KMS-11 (cell line): Measurements from ENCODE around the gene TMEFF2.
"Not testable (repeated sequence)": the region's sequence is repeated elsewhere in the genome, so short reads cannot be mapped to it uniquely, and the experiment has no call there.

Experiments used
- H2AFZ ChIP-seq: fragments of 200-600 bp; sonication (generic); 2 replicates; pipeline ENCODE4 v1.6.1; 2016; ENCODE audit warnings: antibody characterized with exemption, mixed run types, low read depth
- H3K27ac ChIP-seq: fragments of 200-600 bp; sonication (generic); 2 replicates; pipeline ENCODE4 v1.6.1; 2016; ENCODE audit warnings: mild to moderate bottlenecking, mixed run types
- H3K27me3 ChIP-seq: fragments of 200-600 bp; sonication (generic); 2 replicates; pipeline ENCODE4 v1.6.1; 2017; ENCODE audit warnings: mild to moderate bottlenecking, low read depth, mixed run types, moderate library complexity; ENCODE audit not compliant: insufficient read depth
- H3K36me3 ChIP-seq: fragments of 200-600 bp; sonication (generic); 2 replicates; pipeline ENCODE4 v1.6.1; 2017; ENCODE audit warnings: mild to moderate bottlenecking, mixed run types; ENCODE audit not compliant: insufficient read depth
- H3K4me1 ChIP-seq: fragments of 200-600 bp; sonication (generic); 2 replicates; pipeline ENCODE4 v1.6.1; 2016; ENCODE audit warnings: mild to moderate bottlenecking, low read depth, mixed run types; ENCODE audit not compliant: poor library complexity, severe bottlenecking
- H3K4me2 ChIP-seq: fragments of 200-600 bp; sonication (generic); 2 replicates; pipeline ENCODE4 v1.7.0; 2016; ENCODE audit warnings: mild to moderate bottlenecking, mixed run types
- H3K4me3 ChIP-seq: fragments of 200-600 bp; sonication (generic); IDR thresholded peaks from 2 replicates; pipeline ENCODE4 v1.6.1; 2017; ENCODE audit warnings: low read depth, low read length, mixed read lengths; ENCODE audit not compliant: insufficient read depth
- H3K79me2 ChIP-seq: fragments of 200-600 bp; sonication (generic); 2 replicates; pipeline ENCODE4 v1.6.1; 2016; ENCODE audit warnings: low read depth, mixed run types; ENCODE audit not compliant: insufficient read depth
- H3K9ac ChIP-seq: fragments of 200-600 bp; sonication (generic); 2 replicates; pipeline ENCODE4 v1.6.1; 2016; ENCODE audit warnings: mild to moderate bottlenecking, mixed run types
- H4K20me1 ChIP-seq: fragments of 200-600 bp; sonication (generic); 2 replicates; pipeline ENCODE4 v1.6.1; 2016; ENCODE audit warnings: mild to moderate bottlenecking, mixed run types; ENCODE audit not compliant: insufficient read depth
- CTCF ChIP-seq: fragments of 200-600 bp; sonication (generic); conservative IDR thresholded peaks from 2 replicates; pipeline ENCODE4 v1.6.1; 2017; ENCODE audit warnings: low read depth, mild to moderate bottlenecking, antibody characterized with exemption, low read length, moderate library complexity, mixed read lengths

The TMEFF2 gene

DNA sequence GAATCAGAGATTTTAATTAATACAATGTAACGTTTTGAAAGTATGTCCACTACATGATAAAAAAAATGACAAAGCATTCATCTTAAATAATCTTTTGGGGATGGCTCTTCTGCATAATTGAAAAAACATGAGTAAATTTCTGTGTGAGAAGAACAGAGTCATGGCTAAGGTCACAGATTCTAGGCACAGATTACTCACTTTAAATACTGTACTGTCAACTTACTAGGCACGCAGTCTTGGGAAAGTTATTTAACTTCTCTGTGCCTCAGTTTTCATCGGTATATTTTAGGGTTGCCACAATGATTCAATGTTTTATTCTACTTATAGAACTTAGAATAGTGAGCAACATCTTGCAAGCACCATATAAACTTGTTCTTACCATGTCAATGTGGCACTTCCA is 49.2 kb downstream of the TMEFF2 start:
- no peak for TF ChIP-seq CTCF
- H3K4me3 ChIP-seq: no peak overlapping the region
- H2AFZ ChIP-seq: no peak overlapping the region
- no peaks in the 10 kb centered on the region for H3K4me1 ChIP-seq
- no peak overlapping the region for H3K9ac ChIP-seq
- no peaks in the 10 kb centered on the region for H4K20me1 ChIP-seq
- H3K27me3 ChIP-seq: no peaks in the 10 kb centered on the region
- H3K27ac ChIP-seq: no peak overlapping the region
- H3K79me2 ChIP-seq: no peaks in the 10 kb centered on the region
- no peaks in the 10 kb centered on the region for H3K36me3 ChIP-seq
- H3K4me2 ChIP-seq: no peak overlapping the region

DNA sequence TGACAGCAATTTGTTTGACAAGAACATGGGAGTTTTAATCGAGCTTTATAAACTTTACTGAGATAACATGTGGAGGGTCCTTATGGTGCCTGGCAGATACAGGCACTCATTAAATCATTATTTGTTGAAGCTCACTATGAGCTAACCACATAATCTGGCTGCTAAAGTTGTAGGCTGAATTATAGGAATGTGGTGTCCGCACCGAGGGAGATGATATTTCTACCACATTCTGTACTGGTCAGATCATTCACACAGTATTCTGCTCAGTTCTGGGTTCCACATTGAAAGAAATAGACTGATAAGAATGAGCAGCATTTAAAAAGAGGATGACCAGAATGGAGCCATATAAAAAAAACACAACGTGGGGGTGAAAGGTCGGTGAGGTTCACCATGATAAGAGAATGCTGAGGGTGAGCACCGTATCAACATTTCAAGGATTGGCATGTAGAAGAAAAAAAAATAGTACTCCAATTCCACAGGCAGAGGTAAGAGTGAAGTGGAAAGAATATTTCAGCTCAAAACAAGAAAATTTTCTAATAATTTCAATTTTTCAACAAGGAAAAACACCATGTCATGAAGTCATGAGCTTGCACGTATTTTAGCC is 54.4 kb downstream of the TMEFF2 start:
- no peaks in the 10 kb centered on the region for H3K36me3 ChIP-seq
- no peak overlapping the region for H3K4me2 ChIP-seq
- H3K4me1 ChIP-seq: no peaks in the 10 kb centered on the region

DNA sequence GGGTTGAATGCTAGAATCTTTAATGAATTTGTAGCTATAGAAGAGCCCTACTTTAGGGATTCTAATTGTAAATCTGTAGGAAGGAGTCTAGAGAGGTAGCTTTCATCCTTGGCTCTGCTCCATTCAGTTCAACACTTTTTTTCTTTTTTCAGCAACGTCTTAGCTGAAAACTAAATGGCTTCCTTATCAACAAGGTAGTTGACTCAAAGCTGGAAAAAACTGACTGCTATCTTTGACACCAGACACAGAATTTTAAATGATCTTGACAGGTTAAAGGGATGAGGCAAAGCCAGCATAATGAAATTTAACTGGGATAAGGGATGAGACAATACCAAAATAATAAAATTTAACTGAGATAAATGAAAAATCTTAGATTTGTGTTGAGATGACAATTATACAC is 54.9 kb downstream of the TMEFF2 start:
- no peaks in the 10 kb centered on the region for H3K4me1 ChIP-seq
- no peak for TF ChIP-seq CTCF
- no peaks in the 10 kb centered on the region for H3K36me3 ChIP-seq

More for the DNA sequence above, 54.4 kb downstream of the TMEFF2 start:
- Histone ChIP-seq H2AFZ (no peak overlapping the region), H3K27ac (no peak overlapping the region), H3K9ac (no peak overlapping the region), H3K4me3 (no peak overlapping the region), H3K79me2 (no peaks in the 10 kb centered on the region), H4K20me1 (no peaks in the 10 kb centered on the region), H3K27me3 (no peaks in the 10 kb centered on the region)
- no peak for TF ChIP-seq CTCF

GRCh38 chr2:192137451-192137850 is 57.3 kb downstream of the TMEFF2 start:
- H3K4me3 ChIP-seq: no peak overlapping the region
- H3K27ac ChIP-seq: no peak overlapping the region
- H3K79me2 ChIP-seq: no peaks in the 10 kb centered on the region
- H3K4me1 ChIP-seq: no peaks in the 10 kb centered on the region
- no peaks in the 10 kb centered on the region for H3K27me3 ChIP-seq
- TF ChIP-seq CTCF: no peak
- H4K20me1 ChIP-seq: no peaks in the 10 kb centered on the region
- no peak overlapping the region for H2AFZ ChIP-seq
- H3K4me2 ChIP-seq: no peak overlapping the region
- H3K9ac ChIP-seq: no peak overlapping the region
- no peaks in the 10 kb centered on the region for H3K36me3 ChIP-seq

More for the DNA sequence above, 54.9 kb downstream of the TMEFF2 start:
- Histone ChIP-seq H3K79me2 (no peaks in the 10 kb centered on the region), H2AFZ (no peak overlapping the region), H3K4me2 (no peak overlapping the region), H4K20me1 (no peaks in the 10 kb centered on the region), H3K9ac (no peak overlapping the region), H3K4me3 (no peak overlapping the region), H3K27ac (no peak overlapping the region), H3K27me3 (no peaks in the 10 kb centered on the region)

DNA sequence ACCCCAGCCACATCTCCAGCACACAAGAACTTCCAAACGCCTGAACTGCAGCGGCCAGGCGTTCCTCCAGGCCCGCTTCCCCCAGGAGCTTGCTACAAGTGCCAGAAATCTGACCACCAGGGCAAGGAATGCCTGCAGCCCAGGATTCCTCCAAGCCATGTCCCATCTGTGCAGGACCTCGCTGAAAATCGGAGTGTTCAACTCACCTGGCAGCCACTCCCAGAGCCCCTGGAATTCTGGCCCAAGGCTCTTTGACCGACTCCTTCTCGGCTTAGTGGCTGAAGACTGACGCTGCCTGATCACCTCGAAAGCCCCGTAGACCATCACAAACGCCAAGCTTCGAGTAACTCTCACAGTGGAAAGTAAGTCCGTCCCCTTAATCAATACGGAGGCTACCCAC is 62.1 kb downstream of the TMEFF2 start:
- H3K4me3 ChIP-seq, H3K79me2 ChIP-seq, H3K36me3 ChIP-seq, H3K4me2 ChIP-seq, H3K9ac ChIP-seq, H2AFZ ChIP-seq, H4K20me1 ChIP-seq, H3K27ac ChIP-seq, H3K4me1 ChIP-seq, H3K27me3 ChIP-seq: not testable (repeated sequence)

DNA sequence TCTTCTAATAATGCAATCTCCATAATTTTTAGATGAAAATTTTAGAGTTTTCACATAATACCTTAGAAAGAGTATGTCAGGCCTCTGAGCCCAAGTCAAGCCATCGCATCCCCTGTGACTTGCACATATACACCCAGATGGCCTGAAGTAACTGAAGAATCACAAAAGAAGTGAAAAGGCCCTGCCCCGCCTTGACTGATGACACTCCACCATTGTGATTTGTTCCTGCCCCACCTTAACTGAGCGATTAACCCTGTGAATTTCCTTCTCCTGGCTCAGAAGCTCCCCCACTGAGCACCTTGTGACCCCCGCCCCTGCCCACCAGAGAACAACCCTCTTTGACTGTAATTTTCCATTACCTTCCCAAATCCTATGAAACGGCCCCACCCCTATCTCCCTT is 64.4 kb downstream of the TMEFF2 start:
- H2AFZ ChIP-seq, H3K79me2 ChIP-seq, H3K27me3 ChIP-seq, H3K36me3 ChIP-seq, H3K4me1 ChIP-seq, H3K9ac ChIP-seq, H3K27ac ChIP-seq, H3K4me2 ChIP-seq, H4K20me1 ChIP-seq, H3K4me3 ChIP-seq: not testable (repeated sequence)
